ENCODE results near the gene PLPP4. TPM values are rescaled to one million over a fixed set of nuclear protein-coding genes. Genes with fewer than 3 reads are reported as not detected.

The PLPP4 gene
- total and polyA plus RNA-seq, 2 donors (not counting 3 experiments of a cell fraction or from before 2014, with no cell fraction given), result 15.5 to 36.4 TPM

GRCh38 chr10:120541984-120542383 lies 85.0 kb downstream of the PLPP4 start:
- Histone ChIP-seq H4K20me1 (replicated peaks; ENCODE audit: control insufficient read depth, extremely low read depth, insufficient read depth, low read length) (no peaks in the 10 kb centered on the region), H3K27me3 (ENCODE audit: control insufficient read depth in 2 of 2, insufficient read depth in 2 of 2, low read length in 2 of 2) (no peaks in the 10 kb centered on the region), H3K4me1 (ENCODE audit: control insufficient read depth, extremely low read depth, insufficient read depth, low read length) (no peaks in the 10 kb centered on the region), H3K4me3 (replicated peaks in 1 of 3; ENCODE audit: insufficient read depth in 1 of 3, low read depth in 1 of 3, low read length in 3 of 3) (no peak overlapping the region), H3K9me1 (replicated peaks; ENCODE audit: control insufficient read depth, extremely low read depth, insufficient read depth, low read length) (no peaks in the 10 kb centered on the region), H3K79me2 (ENCODE audit: control insufficient read depth, insufficient read depth, low read length) (no peaks in the 10 kb centered on the region), H3K9ac (replicated peaks; ENCODE audit: extremely low read depth, insufficient read depth, low read length) (no peak overlapping the region), H3K27ac (ENCODE audit: insufficient read depth, low read depth, low read length) (no peak overlapping the region), H3K9me3 (replicated peaks; ENCODE audit: control insufficient read depth, insufficient read depth, low read length) (no peaks in the 10 kb centered on the region), H3K4me2 (ENCODE audit: insufficient read depth, low read length) (no peak overlapping the region), H2AFZ (ENCODE audit: low read depth, low read length) (no peak overlapping the region), H3K36me3 (ENCODE audit: control insufficient read depth in 2 of 2, extremely low read depth in 1 of 2, insufficient read depth in 2 of 2, low read length in 2 of 2) (no peaks in the 10 kb centered on the region)
- no peak for TF ChIP-seq GATA2 (IDR thresholded peaks at IDR 0.05; ENCODE audit: insufficient read depth, insufficient read length, low read depth, low read length)
- no peak for TF ChIP-seq POLR2AphosphoS5 (IDR thresholded peaks at IDR 0.05; ENCODE audit: insufficient read depth, low read depth, low read length)
- no peak for TF ChIP-seq JUN (IDR thresholded peaks at IDR 0.05; ENCODE audit: borderline replicate concordance, insufficient read depth, insufficient read length, low read depth)
- no peak for TF ChIP-seq POLR2A (IDR thresholded peaks at IDR 0.05; ENCODE audit: low read depth, low read length)
- TF ChIP-seq EZH2 (IDR thresholded peaks at IDR 0.05; ENCODE audit: borderline replicate concordance, low read depth, low read length, severe bottlenecking), result no peak
- no peak for TF ChIP-seq FOS (IDR thresholded peaks at IDR 0.05; ENCODE audit: borderline replicate concordance, insufficient read depth, low read length)
- TF ChIP-seq MYC (IDR thresholded peaks at IDR 0.05; ENCODE audit: low read depth, low read length), result no peak
- TF ChIP-seq CTCF (IDR thresholded peaks at IDR 0.05; ENCODE audit: extremely low read depth in 1 of 2, insufficient read depth in 1 of 2, low read depth in 1 of 2, low read length in 2 of 2), result no peak
- TF ChIP-seq MAX (IDR thresholded peaks at IDR 0.05; ENCODE audit: insufficient read depth, insufficient read length), result no peak
- dilution Hi-C loops (cut with MboI; ENCODE audit: extremely low pct_ligation_motif_present, low sequenced_read_pairs) (no loop called here), intact Hi-C loops (cut with micrococcal nuclease) (no loop called here)
- no TSS peak for BruUV-seq (replicated peaks)
- ChIA-PET CTCF (interaction anchor here (1.1 kb wide), 1 partner anchor 8 kb away, joined by 3 read pairs; no protein-coding TSS in a partner anchor), POLR2A (no interaction called here)
- no peak for FAIRE-seq
- DNase-seq (ENCODE audit: low read depth, low spot score), result no peak
